ENCODE results near the gene AIFM3. TPM values are rescaled to one million over a fixed set of nuclear protein-coding genes. Genes with fewer than 3 reads are reported as not detected.
"Not testable (repeated sequence)": the region's sequence is repeated elsewhere in the genome, so short reads cannot be mapped to it uniquely, and the experiment has no call there.

The AIFM3 gene
- total RNA-seq, 2 donors from 2014 or later: 1.8 to 2.7 TPM

DNA sequence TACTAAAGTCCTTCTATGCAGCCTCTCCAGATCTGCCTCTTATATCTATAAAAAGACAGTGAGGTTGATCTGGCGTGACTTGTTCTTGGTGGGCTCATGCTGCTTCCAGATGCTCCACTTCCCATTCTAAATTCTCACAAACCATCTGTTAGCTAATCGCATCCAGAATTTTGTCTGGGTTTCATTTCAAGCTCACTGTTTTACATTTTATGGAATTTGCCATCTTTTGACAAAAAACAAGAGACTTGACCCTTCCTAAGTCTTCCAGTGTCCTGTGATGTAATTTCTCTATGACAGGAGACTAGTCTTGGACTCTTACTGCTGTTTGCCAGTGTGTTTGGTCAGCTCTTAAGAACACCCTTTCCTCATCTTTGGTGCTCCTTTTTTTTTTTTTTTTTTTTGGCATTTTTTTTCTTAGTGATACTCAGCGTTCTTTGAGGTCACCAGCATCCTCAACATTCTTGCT is 26.8 kb upstream of the AIFM3 start:
- no peak for DNase-seq
- H3K36me3 Mint-ChIP-seq (ENCODE audit: low read depth): peaks cover 46% of the 10 kb centered on the region
- H3K9me3 ChIP-seq (ENCODE audit: control insufficient read depth, low read length): no peaks in the 10 kb centered on the region
- no peaks in the 10 kb centered on the region for H3K27me3 ChIP-seq (ENCODE audit: control insufficient read depth, insufficient read depth, low read length, poor library complexity, severe bottlenecking)
- peaks cover 58% of the 10 kb centered on the region for H3K36me3 ChIP-seq (ENCODE audit: control insufficient read depth, insufficient read depth, low read length)
- H3K27ac Mint-ChIP-seq: peak overlapping the region; percentile 5
- no peak overlapping the region for H3K4me3 Mint-ChIP-seq
- 87 to 94% methylated on average over 3 of the region's 3 CpGs for WGBS, 2 experiments (ENCODE audit: insufficient coverage in 1 of 2, insufficient read length in 1 of 2)
- no peaks in the 10 kb centered on the region for H3K4me1 ChIP-seq (ENCODE audit: control insufficient read depth, insufficient read depth, low read length)
- no peak overlapping the region for H3K27ac ChIP-seq (ENCODE audit: low read depth, low read length)
- H3K4me3 ChIP-seq (ENCODE audit: low read length): no peak overlapping the region
- H3K27me3 Mint-ChIP-seq (ENCODE audit: insufficient read depth): no peaks in the 10 kb centered on the region
- no peaks in the 10 kb centered on the region for H3K9me3 Mint-ChIP-seq
- H3K9ac ChIP-seq (ENCODE audit: extremely low read depth, low read length, poor library complexity, severe bottlenecking): no peak overlapping the region
- TF ChIP-seq CTCF (conservative IDR thresholded peaks at IDR 0.05): no peak
- H3K4me1 Mint-ChIP-seq: peaks cover 14% of the 10 kb centered on the region

- Mint-ChIP-seq H3K9me3 (no peaks in the 10 kb centered on the region), H3K27ac (no peak overlapping the region), H3K4me1 (peaks cover 14% of the 10 kb centered on the region), H3K27me3 (ENCODE audit: insufficient read depth) (no peaks in the 10 kb centered on the region), H3K36me3 (ENCODE audit: low read depth) (peaks cover 41% of the 10 kb centered on the region), H3K4me3 (no peak overlapping the region)
- Histone ChIP-seq H3K4me1 (ENCODE audit: control insufficient read depth, insufficient read depth, low read length) (no peaks in the 10 kb centered on the region), H3K9me3 (ENCODE audit: control insufficient read depth, low read length) (no peaks in the 10 kb centered on the region), H3K36me3 (ENCODE audit: control insufficient read depth, insufficient read depth, low read length) (peaks cover 52% of the 10 kb centered on the region), H3K4me3 (ENCODE audit: low read length) (no peak overlapping the region), H3K9ac (ENCODE audit: extremely low read depth, low read length, poor library complexity, severe bottlenecking) (no peak overlapping the region), H3K27me3 (ENCODE audit: control insufficient read depth, insufficient read depth, low read length, poor library complexity, severe bottlenecking) (no peaks in the 10 kb centered on the region), H3K27ac (ENCODE audit: low read depth, low read length) (no peak overlapping the region)
- DNase-seq: no peak
- WGBS, 2 experiments (ENCODE audit: insufficient coverage in 1 of 2, insufficient read length in 1 of 2): 92 to 94% methylated on average over 3 to 4 of the region's 4 CpGs
- TF ChIP-seq CTCF (conservative IDR thresholded peaks at IDR 0.05): no peak
These were observed 26.1 kb upstream of the AIFM3 start for GRCh38 chr22:20940904-20941385.

DNA sequence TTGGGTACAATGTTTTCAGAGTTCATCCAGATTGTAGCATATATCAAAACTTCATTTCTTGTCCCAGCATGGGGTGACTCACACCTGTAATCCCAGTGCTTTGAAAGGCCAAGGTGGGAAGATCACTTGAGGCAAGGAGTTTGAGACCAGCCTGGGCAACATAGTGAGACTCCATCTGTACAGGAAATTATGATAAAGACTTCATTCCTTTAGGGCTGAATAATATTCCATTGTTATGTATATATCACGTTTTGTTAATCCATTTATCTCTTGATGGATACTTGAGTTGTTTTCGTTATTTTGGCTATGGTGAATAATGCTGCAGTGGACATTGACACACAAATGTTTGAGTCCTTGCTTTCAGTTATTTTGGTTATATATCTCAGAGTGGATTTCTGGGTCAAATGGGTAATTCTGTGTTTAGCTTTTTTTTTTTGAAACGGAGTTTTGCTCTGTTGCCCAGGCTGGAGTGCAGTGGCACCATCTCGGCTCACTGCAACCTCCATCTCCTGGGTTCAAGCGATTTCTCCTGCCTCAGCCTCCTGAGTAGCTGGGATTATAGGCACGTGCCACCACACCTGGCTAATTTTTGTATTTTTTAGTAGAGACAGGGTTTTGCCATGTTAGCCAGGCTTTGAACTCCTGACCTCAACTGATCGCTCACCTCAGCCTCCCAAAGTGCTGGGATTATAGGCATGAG is 24.7 kb upstream of the AIFM3 start:
- H3K27me3 ChIP-seq (ENCODE audit: control insufficient read depth, insufficient read depth, low read length, poor library complexity, severe bottlenecking); H3K4me1 Mint-ChIP-seq; H3K4me3 Mint-ChIP-seq; H3K27ac Mint-ChIP-seq; H3K9me3 ChIP-seq (ENCODE audit: control insufficient read depth, low read length); H3K9me3 Mint-ChIP-seq; H3K27ac ChIP-seq (ENCODE audit: low read depth, low read length); H3K4me1 ChIP-seq (ENCODE audit: control insufficient read depth, insufficient read depth, low read length); H3K4me3 ChIP-seq (ENCODE audit: low read length); H3K27me3 Mint-ChIP-seq (ENCODE audit: insufficient read depth); DNase-seq; H3K9ac ChIP-seq (ENCODE audit: extremely low read depth, low read length, poor library complexity, severe bottlenecking): not testable (repeated sequence)
- WGBS, 2 experiments (ENCODE audit: insufficient coverage in 1 of 2, insufficient read length in 1 of 2): 97 to 98% methylated on average over 6 to 7 of the region's 7 CpGs
- peaks cover 32% of the 10 kb centered on the region for H3K36me3 Mint-ChIP-seq (ENCODE audit: low read depth)
- peaks cover 47% of the 10 kb centered on the region for H3K36me3 ChIP-seq (ENCODE audit: control insufficient read depth, insufficient read depth, low read length)

All from endodermal cell (in vitro differentiated cells).